GM12878 (cell line): ENCODE data around the gene EFCAB13. TPM values are rescaled to one million over a fixed set of nuclear protein-coding genes. Genes with fewer than 3 reads are reported as not detected.

Experiments used
- ATAC-seq: fragments of 200-7000 bp; cut with Tn5 transposase; 3 replicates; pipeline ENCODE4 v1.9.1; 2020; ENCODE audit warnings: mild to moderate bottlenecking, moderate library complexity
- BruUV-seq: library from RNA; stranded (reverse); fragments of 400-500 nt; replicated peaks from 2 replicates; lab custom pipeline; 2021; lab: Mats Ljungman, UMichigan
- CTCF ChIA-PET: fragments of 300-600 bp; sonication (Branson Sonifier 250); formaldehyde crosslinking; extraction: SDS; loops from one replicate; lab custom pipeline; 2021; ENCODE audit warnings: inconsistent platforms; lab: Yijun Ruan, JAX
- POLR2A ChIA-PET: fragments of 350-600 bp; formaldehyde crosslinking; extraction: SDS; loops from one replicate; lab custom pipeline; 2021; ENCODE audit warnings: inconsistent platforms; lab: Charles Lee
- RAD21 ChIA-PET: fragments of 300-600 bp; sonication (Branson Sonifier 250); formaldehyde crosslinking; loops from one replicate; lab custom pipeline; 2023; ENCODE audit warnings: antibody characterized with exemption; ENCODE audit not compliant: unreplicated experiment; lab: Charles Lee
- SMC1A ChIA-PET: fragments of 300-600 bp; sonication (Branson Sonifier 250); formaldehyde crosslinking; loops from one replicate; lab custom pipeline; 2023; ENCODE audit not compliant: unreplicated experiment, uncharacterized antibody; lab: Charles Lee
- DNase-seq: peaks from one replicate; pipeline ENCODE4 v3.0.0-alpha.2; 2011; ENCODE audit warnings: low read depth, low spot score
- FAIRE-seq: peaks from 3 replicates; lab custom pipeline; 2011; peaks lifted over from hg19 to GRCh38; lab: Jason Lieb, UNC
- H2AFZ ChIP-seq: 2 replicates; pipeline ENCODE4 v1.6.0; 2011; ENCODE audit warnings: low read depth, low read length, control low read depth; ENCODE audit not compliant: control insufficient read depth
- H3K27ac ChIP-seq: 2 replicates; pipeline ENCODE4 v1.5.1; 2011; ENCODE audit warnings: control low read depth; ENCODE audit not compliant: control insufficient read depth, insufficient read depth
- H3K27me3 ChIP-seq, 2 experiments: replicated peaks in 1 of 2; 2 replicates each; pipeline versions ENCODE4 v1.6.0 to v1.6.1; 2011; ENCODE audit warnings: low read length in 1 of 2; ENCODE audit not compliant: control insufficient read depth in 2 of 2, insufficient read depth in 2 of 2
- H3K36me3 ChIP-seq, 2 experiments: 2 replicates each; pipeline ENCODE4 v1.5.1; 2011; ENCODE audit warnings: low read length in 1 of 2; ENCODE audit not compliant: control insufficient read depth in 2 of 2, insufficient read depth in 2 of 2
- H3K4me1 ChIP-seq: 2 replicates; pipeline ENCODE4 v1.6.1; 2011; ENCODE audit warnings: mild to moderate bottlenecking, low read length, moderate library complexity, mixed read lengths; ENCODE audit not compliant: control insufficient read depth, insufficient read depth
- H3K4me2 ChIP-seq: 2 replicates; pipeline ENCODE4 v1.6.0; 2011; ENCODE audit warnings: control low read depth; ENCODE audit not compliant: control insufficient read depth, insufficient read depth
- H3K4me3 ChIP-seq: fragments of 200-600 bp; sonication (generic); 2 replicates; pipeline ENCODE4 v1.5.1; 2016
- H3K79me2 ChIP-seq: 2 replicates; pipeline ENCODE4 v1.6.0; 2011; ENCODE audit warnings: low read length; ENCODE audit not compliant: control insufficient read depth, insufficient read depth
- H3K9ac ChIP-seq: 2 replicates; pipeline ENCODE4 v1.8.0; 2011; ENCODE audit warnings: low read length, control low read depth, mixed read lengths; ENCODE audit not compliant: control insufficient read depth, insufficient read depth
- H3K9me3 ChIP-seq: replicated peaks from 3 replicates; pipeline ENCODE4 v1.5.1; 2011; ENCODE audit warnings: mild to moderate bottlenecking, low read length; ENCODE audit not compliant: control insufficient read depth, insufficient read depth
- H4K20me1 ChIP-seq: 2 replicates; pipeline ENCODE4 v1.6.0; 2011; ENCODE audit not compliant: control insufficient read depth, insufficient read depth
- DPF2 ChIP-seq: fragments of 450-650 bp; IDR thresholded peaks from 2 replicates; pipeline ENCODE4 v1.6.1; 2017; ENCODE audit warnings: mild to moderate bottlenecking
- MEF2A ChIP-seq: IDR thresholded peaks from 2 replicates; pipeline ENCODE4 v1.6.1; 2011; ENCODE audit warnings: low read depth, mild to moderate bottlenecking, low read length, moderate library complexity; ENCODE audit not compliant: insufficient read depth
- MEF2B ChIP-seq: fragments of 450-650 bp; IDR thresholded peaks from 2 replicates; pipeline ENCODE4 v1.6.1; 2018; ENCODE audit warnings: mild to moderate bottlenecking, moderate library complexity; ENCODE audit not compliant: partially characterized antibody, poor library complexity, severe bottlenecking
- PAX5 ChIP-seq: IDR thresholded peaks from 2 replicates; pipeline ENCODE4 v1.6.1; 2011; ENCODE audit warnings: low read depth, low read length, borderline replicate concordance
- POLR2AphosphoS2 ChIP-seq: IDR thresholded peaks from 2 replicates; pipeline ENCODE4 v1.6.1; 2011; ENCODE audit warnings: low read depth, mild to moderate bottlenecking, low read length, improper control_type of control experiment, moderate library complexity
- RBBP5 ChIP-seq: fragments of 200-600 bp; sonication (generic); conservative IDR thresholded peaks from 2 replicates; pipeline ENCODE4 v1.6.1; 2016
- RUNX3 ChIP-seq: IDR thresholded peaks from 2 replicates; pipeline ENCODE4 v1.6.1; 2012; ENCODE audit warnings: low read length, inconsistent platforms
- ZBED1 ChIP-seq: IDR thresholded peaks from 2 replicates; pipeline ENCODE4 v1.6.1; 2016; ENCODE audit warnings: borderline replicate concordance
- ZNF274 ChIP-seq: IDR thresholded peaks from one replicate; pipeline ENCODE4 v1.8.0; 2011; ENCODE audit not compliant: insufficient read length, insufficient read depth
- ZNF622 ChIP-seq: fragments of 450-650 bp; IDR thresholded peaks from 2 replicates; pipeline ENCODE4 v1.6.1; 2017; ENCODE audit warnings: mild to moderate bottlenecking, inconsistent platforms
- in situ Hi-C: fragments of 300-500 bp; cut with MboI; formaldehyde crosslinking; loops from 9 replicates; pipeline ENCODE4 v1.14.3; 2018; ENCODE audit warnings: mixed read lengths
- intact Hi-C: fragments of 100-400 bp; cut with micrococcal nuclease; formaldehyde crosslinking; loops from one replicate; pipeline ENCODE4 v1.14.2; 2022; ENCODE audit not compliant: unreplicated experiment
- polyA plus RNA-seq, 11 experiments: library from polyadenylated mRNA; depleted of rRNA in 4 of 11; unstranded in 6 of 11; stranded (reverse) in 5 of 11; fragments of >200 nt; fragmentation: Nextera tagmentation in 4 of 11; fragmentation: Illumina TruSeq in 1 of 11; extraction: Ambion mirVana in 4 of 11; extraction: Trizol in 1 of 11; gene quantifications; 1 replicate in 1 of 11; 2 replicates in 10 of 11; pipeline versions ENCODE4 v1.2.1 to v1.2.3, GENCODE V29; 2011 to 2016; ENCODE audit warnings: inconsistent platforms in 2 of 11, missing spikeins in 2 of 11, low read depth in 1 of 11
- total RNA-seq, 4 experiments: library from RNA; depleted of rRNA in 3 of 4; stranded (reverse); fragments of >200 nt in 3 of 4; fragmentation: Illumina TruSeq in 1 of 4; extraction: Trizol in 1 of 4; gene quantifications; 2 replicates each; pipeline versions ENCODE4 v1.2.1 to v1.2.3, GENCODE V29; 2013 to 2021
- TF ChIP-seq, protein P1 (sequence below): fragments of 450-650 bp; IDR thresholded peaks from 2 replicates; pipeline ENCODE4 v1.6.1; 2017; ENCODE audit warnings: borderline replicate concordance
- TF ChIP-seq, protein P2 (sequence below): fragments of 450-650 bp; formaldehyde crosslinking; IDR thresholded peaks from 2 replicates; pipeline ENCODE4 v1.4.0; 2020; ENCODE audit warnings: mild to moderate bottlenecking, moderate library complexity

Gene EFCAB13
- total and polyA plus RNA-seq, 10 of the 15 experiments (the other 5 are each of a cell fraction or from before 2014, with no cell fraction given) = 0.90 to 8.7 (median 5.0) TPM

- intact Hi-C loops = no loop called here
- no peak overlapping the region for H3K4me2 ChIP-seq
- H3K27ac ChIP-seq = no peak overlapping the region
- in situ Hi-C loops = no loop called here
- ChIA-PET POLR2A (no interaction called here), RAD21 (no interaction called here), SMC1A (interaction anchor here (0.7 to 1.0 kb wide), 2 partner anchors 11 to 243 kb away, joined by 3 read pairs; no protein-coding TSS in a partner anchor), CTCF (no interaction called here)
- no TSS peak for BruUV-seq
- H3K4me3 ChIP-seq = no peak overlapping the region
- no peaks in the 10 kb centered on the region for H3K36me3 ChIP-seq
- no peaks in the 10 kb centered on the region for H3K79me2 ChIP-seq
- ATAC-seq (no peak), FAIRE-seq (no peak), DNase-seq (no peak)
- no peak overlapping the region for H3K9ac ChIP-seq
- H3K27me3 ChIP-seq = no peaks in the 10 kb centered on the region
- TF ChIP-seq POLR2AphosphoS2 = no peak
- no peak for TF ChIP-seq RUNX3
- TF ChIP-seq ZNF274 = no peak
- no peak for TF ChIP-seq MEF2B
- no peak for TF ChIP-seq ZNF622
- TF ChIP-seq, protein P1, sequence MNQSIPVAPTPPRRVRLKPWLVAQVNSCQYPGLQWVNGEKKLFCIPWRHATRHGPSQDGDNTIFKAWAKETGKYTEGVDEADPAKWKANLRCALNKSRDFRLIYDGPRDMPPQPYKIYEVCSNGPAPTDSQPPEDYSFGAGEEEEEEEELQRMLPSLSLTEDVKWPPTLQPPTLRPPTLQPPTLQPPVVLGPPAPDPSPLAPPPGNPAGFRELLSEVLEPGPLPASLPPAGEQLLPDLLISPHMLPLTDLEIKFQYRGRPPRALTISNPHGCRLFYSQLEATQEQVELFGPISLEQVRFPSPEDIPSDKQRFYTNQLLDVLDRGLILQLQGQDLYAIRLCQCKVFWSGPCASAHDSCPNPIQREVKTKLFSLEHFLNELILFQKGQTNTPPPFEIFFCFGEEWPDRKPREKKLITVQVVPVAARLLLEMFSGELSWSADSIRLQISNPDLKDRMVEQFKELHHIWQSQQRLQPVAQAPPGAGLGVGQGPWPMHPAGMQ = no peak
- TF ChIP-seq PAX5 = no peak
- TF ChIP-seq, protein P2, sequence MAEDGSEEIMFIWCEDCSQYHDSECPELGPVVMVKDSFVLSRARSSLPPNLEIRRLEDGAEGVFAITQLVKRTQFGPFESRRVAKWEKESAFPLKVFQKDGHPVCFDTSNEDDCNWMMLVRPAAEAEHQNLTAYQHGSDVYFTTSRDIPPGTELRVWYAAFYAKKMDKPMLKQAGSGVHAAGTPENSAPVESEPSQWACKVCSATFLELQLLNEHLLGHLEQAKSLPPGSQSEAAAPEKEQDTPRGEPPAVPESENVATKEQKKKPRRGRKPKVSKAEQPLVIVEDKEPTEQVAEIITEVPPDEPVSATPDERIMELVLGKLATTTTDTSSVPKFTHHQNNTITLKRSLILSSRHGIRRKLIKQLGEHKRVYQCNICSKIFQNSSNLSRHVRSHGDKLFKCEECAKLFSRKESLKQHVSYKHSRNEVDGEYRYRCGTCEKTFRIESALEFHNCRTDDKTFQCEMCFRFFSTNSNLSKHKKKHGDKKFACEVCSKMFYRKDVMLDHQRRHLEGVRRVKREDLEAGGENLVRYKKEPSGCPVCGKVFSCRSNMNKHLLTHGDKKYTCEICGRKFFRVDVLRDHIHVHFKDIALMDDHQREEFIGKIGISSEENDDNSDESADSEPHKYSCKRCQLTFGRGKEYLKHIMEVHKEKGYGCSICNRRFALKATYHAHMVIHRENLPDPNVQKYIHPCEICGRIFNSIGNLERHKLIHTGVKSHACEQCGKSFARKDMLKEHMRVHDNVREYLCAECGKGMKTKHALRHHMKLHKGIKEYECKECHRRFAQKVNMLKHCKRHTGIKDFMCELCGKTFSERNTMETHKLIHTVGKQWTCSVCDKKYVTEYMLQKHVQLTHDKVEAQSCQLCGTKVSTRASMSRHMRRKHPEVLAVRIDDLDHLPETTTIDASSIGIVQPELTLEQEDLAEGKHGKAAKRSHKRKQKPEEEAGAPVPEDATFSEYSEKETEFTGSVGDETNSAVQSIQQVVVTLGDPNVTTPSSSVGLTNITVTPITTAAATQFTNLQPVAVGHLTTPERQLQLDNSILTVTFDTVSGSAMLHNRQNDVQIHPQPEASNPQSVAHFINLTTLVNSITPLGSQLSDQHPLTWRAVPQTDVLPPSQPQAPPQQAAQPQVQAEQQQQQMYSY (CRISPR knock-in tag) = no peak
- TF ChIP-seq MEF2A = no peak
- no peak for TF ChIP-seq RBBP5
- TF ChIP-seq ZBED1 = no peak
- no peak for TF ChIP-seq DPF2
- H4K20me1 ChIP-seq = no peaks in the 10 kb centered on the region
- no peaks in the 10 kb centered on the region for H3K9me3 ChIP-seq
- no peaks in the 10 kb centered on the region for H3K4me1 ChIP-seq
- no peak overlapping the region for H2AFZ ChIP-seq
These were observed 81.1 kb downstream of the EFCAB13 start for GRCh38 chr17:47404875-47405274.
